A549 (cell line): Measurements from ENCODE around the gene EXOC7.
"Not testable (repeated sequence)": the region's sequence is repeated elsewhere in the genome, so short reads cannot be mapped to it uniquely, and the experiment has no call there.

Experiments
- CHD2 ChIP-seq: fragments of 150-350 bp; IDR thresholded peaks from 2 replicates; pipeline ENCODE4 v1.6.1; 2014; ENCODE audit warnings: low read length; ENCODE audit not compliant: partially characterized antibody
- CTCF ChIP-seq: fragments of >200 bp; sonication (Bioruptor Twin); formaldehyde crosslinking; IDR thresholded peaks from 3 replicates; pipeline ENCODE4 v1.5.1; 2016
- EP300 ChIP-seq, 2 experiments: fragments of >200 bp; sonication (Bioruptor Twin); formaldehyde crosslinking; IDR thresholded peaks; 2 replicates in 1 of 2; 3 replicates in 1 of 2; pipeline ENCODE4 v1.6.1; 2016 to 2017
- ESRRA ChIP-seq: fragments of 150-350 bp; IDR thresholded peaks from 2 replicates; pipeline ENCODE4 v1.6.1; 2014; ENCODE audit warnings: mild to moderate bottlenecking, low read length, borderline replicate concordance
- JUN ChIP-seq, 2 experiments: fragments of >200 bp; sonication (Bioruptor Twin); formaldehyde crosslinking; IDR thresholded peaks; 2 replicates in 1 of 2; 3 replicates in 1 of 2; pipeline ENCODE4 v1.6.1; 2016 to 2017
- JUNB ChIP-seq: fragments of >200 bp; sonication (Bioruptor Twin); formaldehyde crosslinking; IDR thresholded peaks from 2 replicates; pipeline ENCODE4 v1.6.1; 2016
- MAFK ChIP-seq: fragments of 450-650 bp; IDR thresholded peaks from 2 replicates; pipeline ENCODE4 v1.6.1; 2014; ENCODE audit not compliant: partially characterized antibody
- MAX ChIP-seq: IDR thresholded peaks from 2 replicates; pipeline ENCODE4 v1.6.1; 2012
- POLR2A ChIP-seq: IDR thresholded peaks from 2 replicates; pipeline ENCODE4 v1.6.1; 2012; ENCODE audit warnings: mild to moderate bottlenecking, low read length
- RCOR1 ChIP-seq: fragments of 150-350 bp; IDR thresholded peaks from 2 replicates; pipeline ENCODE4 v1.6.1; 2014; ENCODE audit warnings: antibody characterized with exemption, low read length, low read depth
- RFX5 ChIP-seq: fragments of 450-650 bp; IDR thresholded peaks from 2 replicates; pipeline ENCODE4 v1.7.1; 2014; ENCODE audit warnings: antibody characterized with exemption, mild to moderate bottlenecking, moderate library complexity

GRCh38 chr17:76058264-76058663 is 45.3 kb downstream of the EXOC7 start:
- TF ChIP-seq RFX5; JUN (IDR thresholded peaks at IDR 0.05); MAFK; ESRRA; CHD2; RCOR1; EP300 (IDR thresholded peaks at IDR 0.05); CTCF; MAX; JUNB; POLR2A: not testable (repeated sequence)
